Medulla oblongata (tissue), 1 donor: ENCODE results near the gene PLEKHM3.
A peak's percentile ranks its signal among the peaks of the same experiment; 100 is the strongest.
"Not testable (repeated sequence)": the region's sequence is repeated elsewhere in the genome, so short reads cannot be mapped to it uniquely, and the experiment has no call there.

Experiments used
- DNase-seq: peaks from one replicate; pipeline ENCODE4 v3.0.0-alpha.2; 2015; ENCODE audit errors: extremely low spot score

PLEKHM3 gene

DNA sequence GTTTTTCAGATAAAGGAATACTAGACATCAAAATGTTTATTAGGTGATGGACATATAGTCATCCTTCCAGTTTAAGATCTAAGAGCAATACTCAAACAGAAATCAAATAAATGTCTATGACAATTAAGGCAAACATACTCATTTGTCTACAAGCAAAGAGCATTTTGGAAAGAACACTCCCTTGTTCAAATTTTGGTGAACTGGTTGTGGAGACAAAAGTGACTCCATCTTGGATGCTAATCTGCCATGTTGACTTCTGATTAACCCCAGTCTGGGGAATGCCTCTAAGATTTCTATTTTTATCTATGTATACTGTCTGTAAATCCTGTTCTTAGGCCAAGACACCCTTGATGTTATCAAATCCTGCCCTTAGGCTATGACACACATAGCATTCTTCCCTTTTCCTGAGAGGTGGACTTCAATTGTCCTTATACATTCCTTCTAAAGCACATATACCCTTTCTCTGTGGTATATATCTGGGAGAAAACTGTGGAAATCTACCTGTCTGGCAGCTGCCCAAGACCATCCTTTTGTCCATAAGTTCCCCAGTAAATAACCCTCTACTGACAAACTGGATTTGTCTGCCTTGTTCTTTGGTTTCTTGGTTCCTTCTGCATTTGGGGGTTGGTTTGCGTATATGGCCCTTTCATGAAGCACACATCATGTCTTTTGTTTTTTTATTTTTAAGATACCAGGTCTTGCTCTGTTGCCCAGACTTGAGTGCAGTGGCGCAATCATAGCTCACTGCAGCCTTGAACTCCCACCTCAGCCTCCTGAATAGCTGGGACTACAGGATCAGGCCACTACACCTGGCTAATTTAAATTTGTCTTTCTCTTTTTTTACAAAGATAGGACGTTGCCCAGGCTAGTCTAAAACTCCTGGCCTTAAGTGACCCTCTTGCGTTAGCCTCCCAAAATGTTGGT lies 12.5 kb upstream of the PLEKHM3 start:
- DNase-seq: no peak

DNA sequence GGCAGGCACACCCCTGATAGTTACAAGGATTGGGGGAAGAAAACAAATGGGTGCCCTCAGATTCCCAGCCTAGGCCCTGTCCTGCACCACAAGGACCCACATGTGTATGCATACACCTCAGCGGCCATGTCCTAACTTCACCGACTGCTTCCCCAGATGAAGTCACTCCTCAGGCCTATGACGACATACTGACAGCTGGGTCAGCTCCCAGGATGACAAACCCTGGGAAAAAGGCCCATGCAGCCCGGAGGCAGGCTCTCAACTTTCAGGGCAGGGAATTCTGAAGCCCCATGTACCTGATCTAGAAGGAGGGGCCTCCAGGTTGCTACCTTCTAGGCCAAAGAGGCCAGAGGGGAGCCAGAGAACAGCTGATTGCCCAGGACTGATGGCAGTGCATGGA lies 11.0 kb upstream of the PLEKHM3 start:
- DNase-seq: no peak

DNA sequence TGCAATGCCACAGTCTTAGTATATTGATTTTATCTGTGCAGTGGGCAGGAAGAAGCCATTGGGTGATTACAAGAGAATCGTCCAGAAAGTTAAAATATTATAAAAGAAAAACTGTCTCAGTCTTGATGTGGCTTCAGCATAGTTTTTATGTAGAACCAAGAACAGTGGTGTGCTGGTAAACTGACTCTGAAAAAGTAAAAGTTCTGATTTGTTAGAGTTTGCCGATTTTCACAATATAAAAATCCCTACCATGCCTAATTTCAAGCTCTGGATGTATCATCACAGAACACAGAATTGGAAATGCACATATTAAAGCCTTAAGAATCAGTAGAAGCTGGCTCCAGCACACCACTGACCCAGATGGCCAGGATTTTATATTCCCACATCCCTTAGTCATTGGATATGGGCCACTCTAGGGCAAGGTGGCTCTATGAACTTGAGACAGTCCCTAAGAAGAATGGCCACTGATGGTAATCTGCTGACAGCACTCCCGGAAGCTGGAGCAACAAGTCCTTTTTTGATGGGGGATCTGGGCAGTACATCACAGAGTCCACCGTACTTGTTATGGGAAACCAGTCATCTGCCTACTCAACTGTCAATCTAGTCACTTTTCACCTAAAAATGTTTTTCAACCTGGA lies 9.3 kb upstream of the PLEKHM3 start:
- no peak for DNase-seq

DNA sequence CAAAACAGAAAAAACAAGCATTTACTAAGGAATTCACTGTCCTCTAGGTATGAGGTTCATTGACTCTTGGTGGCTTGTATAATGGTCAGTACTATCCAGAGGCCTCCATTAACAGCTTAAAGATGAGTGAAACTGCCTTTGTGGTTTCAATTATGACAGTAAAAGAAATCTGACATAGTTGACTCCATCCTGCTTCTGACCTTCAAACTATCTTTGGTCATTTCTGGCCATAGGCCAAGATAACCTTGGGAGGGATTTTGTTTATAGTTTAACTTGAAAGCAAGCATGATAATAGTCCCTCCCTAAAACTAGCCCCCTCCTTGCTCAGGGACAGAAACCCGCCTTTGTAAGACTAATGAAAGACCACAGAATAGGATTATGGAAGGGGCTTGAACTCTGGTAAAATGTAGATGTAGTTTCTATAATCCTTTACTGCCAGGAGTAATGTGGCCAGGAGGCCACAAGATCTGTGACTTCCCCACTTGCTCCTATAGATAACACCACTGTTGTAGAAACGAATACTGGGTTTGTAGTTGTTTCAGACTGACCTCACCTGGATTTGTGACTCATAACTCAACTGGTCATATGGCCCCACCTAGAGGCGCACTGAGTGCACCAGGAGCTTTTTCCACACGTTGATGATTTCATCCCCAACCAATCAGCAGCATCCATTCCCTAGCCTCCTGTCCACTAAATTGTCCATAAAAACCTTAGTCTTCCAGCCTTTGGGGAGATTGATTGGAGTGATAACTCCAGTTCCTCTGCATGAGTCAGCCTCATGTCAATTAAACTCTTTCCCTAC lies 8.6 kb upstream of the PLEKHM3 start:
- no peak for DNase-seq

DNA sequence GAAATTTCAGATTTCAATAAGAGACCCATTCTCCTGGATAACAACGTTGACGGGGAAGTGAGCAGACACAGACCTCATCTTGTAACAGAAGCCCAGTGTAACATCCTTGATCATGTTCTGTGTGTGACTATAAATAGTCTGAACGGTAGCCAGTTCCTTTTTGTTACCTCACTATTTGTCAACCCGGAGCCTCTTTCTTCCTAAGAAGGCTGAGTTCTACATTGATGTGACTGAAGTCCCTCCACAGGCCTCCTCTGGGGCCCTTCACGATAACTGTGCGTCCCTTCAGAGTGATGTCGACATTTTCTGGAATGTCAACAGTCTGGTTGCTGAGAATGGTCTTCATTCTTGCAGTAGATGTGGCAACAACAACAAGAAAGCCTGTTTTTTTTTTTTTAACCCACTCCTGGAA lies 6.3 kb upstream of the PLEKHM3 start:
- DNase-seq: peak; percentile 8

DNA sequence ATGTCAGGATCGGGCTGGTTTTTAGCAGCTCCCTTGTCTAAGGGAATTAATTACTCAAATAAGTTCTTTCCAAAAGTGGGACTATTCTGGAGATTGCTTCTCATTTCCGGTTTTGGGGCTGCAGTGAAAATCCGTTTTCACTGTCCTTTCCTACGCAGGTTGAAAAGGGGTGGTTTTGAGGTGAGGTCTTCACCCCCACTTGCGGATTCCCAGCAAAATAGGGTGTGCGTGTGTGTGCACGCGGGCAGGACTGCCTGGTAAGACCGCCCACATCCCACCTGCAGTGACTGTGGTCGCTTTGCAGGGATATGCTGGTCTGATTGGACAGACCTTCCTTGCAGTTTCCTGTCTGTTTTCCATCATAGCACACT lies 472 bp upstream of the PLEKHM3 start:
- no peak for DNase-seq

DNA sequence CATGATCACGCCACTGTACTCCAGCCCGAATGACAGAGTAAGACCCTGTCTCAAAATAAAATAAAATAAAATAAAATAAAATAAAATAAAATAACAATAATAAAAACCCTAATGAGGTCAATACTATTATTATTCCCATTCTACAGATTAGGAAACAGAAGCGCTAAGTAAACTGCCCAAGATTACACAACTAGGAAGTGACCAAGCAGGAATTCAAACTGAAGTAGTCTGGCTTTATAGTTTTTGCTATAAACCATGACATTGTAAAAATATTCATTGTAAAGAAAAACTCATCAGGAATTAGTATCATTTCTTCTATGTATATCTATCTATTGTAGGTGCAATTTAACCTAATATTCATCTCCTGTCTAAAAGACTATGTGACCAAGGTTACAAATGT lies 1.2 kb downstream of the PLEKHM3 start:
- DNase-seq: no peak

DNA sequence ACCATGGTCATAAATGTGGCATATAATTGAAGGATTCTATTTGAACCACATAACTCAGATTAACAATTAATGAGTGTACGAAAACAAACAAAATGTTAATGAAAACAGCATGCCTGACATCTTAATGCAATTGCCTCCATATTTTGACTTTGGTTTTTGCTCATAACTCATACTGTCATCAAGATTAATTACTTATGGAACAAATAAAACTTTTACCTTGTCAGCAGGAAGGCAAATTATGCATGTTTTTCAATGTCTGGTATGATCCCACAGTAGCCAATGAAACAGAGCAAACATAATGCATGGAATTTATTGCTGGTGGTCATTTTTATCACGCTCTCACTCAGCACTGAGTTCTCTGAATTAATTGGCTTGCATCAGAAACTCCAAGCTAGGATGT lies 5.1 kb downstream of the PLEKHM3 start:
- no peak for DNase-seq

DNA sequence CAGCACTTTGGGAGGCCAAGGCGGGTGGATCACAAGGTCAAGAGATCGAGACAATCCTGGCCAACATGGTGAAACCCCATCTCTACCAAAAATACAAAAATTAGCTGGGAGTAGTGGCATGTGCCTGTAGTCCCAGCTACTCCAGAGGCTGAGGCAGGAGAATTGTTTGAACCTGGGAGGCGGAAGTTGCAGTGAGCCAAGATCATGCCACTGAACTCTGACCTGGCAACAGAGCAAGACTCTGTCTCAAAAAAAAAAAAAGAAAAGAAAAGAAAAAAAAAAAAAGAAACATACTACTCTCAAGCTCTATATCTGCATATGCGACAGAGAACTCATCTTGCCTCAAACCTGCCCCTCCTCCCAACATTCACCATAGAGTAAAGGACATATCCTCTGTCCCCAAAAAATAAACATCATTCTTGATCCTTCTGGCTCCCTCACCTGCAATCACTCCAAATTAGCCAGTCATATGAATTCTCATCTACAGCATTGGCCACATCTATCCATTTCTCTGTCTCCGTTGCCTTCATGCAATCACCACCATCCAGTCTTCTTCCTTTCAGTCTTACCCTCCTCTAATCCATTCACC lies 7.1 kb downstream of the PLEKHM3 start:
- DNase-seq: not testable (repeated sequence)

DNA sequence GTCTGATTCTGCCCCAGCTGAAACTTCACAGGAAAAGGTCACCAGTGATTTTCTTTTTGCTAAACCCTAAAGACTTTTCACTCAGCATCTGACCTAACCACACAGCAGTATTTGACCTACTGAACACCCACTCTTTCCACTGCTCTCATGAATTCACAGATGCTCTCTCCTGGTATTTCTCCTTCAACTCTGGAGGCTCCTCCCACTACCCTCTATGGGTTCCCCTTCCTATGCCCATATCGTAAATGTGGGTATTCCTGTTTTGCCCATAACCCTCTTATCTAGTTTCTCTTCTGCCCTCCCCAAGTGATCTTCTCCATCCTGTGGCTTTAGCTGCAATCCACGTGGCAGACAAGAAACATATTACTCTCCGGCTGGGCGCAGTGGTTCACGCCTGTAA lies 7.6 kb downstream of the PLEKHM3 start:
- DNase-seq: no peak

DNA sequence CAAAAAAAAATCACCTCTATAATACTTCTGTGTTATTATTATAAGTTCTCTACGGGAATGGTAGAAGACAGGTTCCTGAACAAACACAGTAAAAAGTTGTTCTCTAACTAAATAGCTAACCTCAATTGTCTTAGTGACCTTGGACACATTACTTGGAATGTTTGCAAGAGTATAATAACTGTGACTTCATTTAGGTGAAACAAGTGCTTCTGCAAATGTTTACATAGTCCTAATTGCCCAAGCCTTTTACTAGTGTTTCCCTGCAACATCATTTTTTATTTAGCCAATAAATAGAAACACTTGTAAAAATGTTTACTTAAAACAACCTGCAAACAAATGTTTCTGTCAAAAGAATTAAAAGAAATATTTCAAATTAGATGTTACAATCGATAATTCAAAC lies 9.9 kb downstream of the PLEKHM3 start:
- DNase-seq: no peak

DNA sequence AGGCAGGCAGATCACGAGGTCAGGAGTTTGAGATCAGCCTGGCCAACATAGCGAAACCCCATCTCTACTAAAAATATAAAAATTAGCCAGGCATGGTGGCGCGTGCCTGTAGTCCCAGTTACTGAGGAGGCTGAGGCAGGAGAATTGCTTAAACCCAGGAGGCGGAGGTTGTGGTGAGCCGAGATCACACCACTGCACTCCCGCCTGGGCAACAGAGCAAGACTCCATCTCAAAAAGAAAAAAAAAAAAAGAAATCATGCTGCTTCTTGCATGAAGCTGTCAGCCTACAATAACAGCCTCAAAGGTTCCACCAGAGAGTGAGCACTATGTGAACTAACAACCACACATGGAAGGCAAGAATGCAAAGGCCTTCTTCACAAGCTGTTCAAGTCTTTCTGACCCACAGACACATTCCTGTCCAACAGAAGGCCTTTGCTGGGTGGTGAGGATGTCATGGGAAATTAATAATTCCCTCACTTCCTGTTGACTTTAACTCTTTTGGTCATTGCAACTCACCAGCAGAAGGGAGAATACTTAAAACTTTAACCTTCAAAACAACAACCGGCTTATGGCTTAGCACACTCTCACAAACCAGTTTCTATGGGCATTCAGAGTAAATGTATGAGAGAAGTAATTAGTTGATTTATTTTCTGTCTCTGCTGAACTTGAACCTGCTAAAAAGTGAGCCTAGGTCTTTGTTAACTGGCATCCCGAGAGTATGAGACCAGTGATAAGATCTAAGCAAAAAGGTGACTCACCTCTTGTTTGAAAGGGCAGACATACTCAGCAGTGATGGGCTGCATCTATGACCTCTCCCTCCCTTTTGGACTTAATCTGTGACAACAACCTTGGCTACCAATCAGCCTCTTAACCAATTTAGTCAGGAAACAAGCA lies 11.8 kb downstream of the PLEKHM3 start:
- no peak for DNase-seq

DNA sequence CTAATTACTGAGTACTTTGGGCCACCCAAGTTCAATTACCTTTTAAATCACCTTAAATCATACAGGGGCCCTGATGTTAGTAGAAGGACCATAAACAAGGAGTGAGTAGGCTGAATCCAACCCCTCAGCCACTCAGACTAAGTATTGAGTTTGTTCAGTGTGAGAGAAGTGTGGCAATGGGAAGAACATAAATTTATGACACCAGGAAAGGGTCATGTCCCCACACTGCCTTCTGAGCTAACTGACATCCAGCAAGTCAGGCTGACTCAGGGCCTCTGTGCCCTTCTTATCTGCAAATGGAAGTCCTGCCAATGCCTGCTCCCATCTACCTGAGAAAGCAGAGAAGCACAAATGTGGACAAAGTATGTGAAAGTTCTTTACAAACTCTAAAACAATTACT lies 12.9 kb downstream of the PLEKHM3 start:
- no peak for DNase-seq

DNA sequence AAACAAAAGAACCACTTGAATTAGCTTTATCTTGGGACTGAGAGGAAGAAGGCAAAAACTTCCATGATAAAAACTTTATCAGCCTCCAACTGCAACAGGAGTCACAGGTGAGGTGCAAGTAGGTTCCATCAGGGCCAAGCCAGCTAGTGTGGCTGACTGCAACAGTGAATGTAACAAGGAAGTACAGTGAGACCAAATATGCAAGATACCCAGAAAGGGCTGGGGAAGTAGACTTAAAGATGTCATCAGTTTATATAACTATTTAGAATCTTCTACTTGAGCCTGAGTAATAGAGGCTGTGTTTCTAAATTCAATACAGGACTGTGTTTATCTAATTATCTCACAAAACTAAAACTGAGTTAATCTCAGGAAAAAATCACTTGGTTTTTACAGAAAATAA lies 14.8 kb downstream of the PLEKHM3 start:
- no peak for DNase-seq

DNA sequence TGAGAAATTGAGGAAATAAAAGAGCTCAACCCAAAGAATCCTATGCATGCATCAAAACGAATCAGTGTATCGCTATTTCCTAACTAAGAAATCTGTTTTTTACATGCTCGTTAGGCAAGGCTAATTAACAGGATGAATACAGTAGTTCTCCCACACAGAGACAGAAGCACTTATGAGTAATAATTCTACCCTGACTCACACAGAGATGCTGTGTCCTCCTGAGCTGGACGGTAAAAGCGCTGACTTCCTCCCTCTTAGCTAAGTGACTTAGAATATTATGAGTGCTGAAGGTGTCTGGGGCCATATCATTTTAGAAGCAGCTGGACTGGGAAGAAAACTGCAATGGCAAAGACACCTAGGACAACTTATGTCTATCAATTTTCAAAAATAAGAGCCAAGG lies 18.5 kb downstream of the PLEKHM3 start:
- no peak for DNase-seq

DNA sequence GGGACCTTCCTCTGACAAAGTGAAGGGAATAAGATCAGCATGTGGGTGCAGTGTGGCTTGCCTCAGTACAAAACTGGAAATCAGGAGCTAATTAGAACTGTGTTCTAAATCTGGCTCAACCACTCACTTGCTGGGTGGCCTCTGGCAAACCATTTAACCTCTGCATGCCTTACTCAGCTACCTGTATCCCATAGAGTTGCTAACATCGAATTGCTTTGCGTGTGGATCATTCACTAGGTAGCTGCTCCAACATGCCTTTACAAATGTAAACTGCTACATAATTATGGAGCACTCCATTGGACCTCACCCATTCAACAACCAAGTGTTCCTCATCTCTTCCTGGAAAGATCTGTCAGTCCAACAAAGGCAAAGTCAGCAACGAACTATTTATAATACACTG lies 19.0 kb downstream of the PLEKHM3 start:
- no peak for DNase-seq

DNA sequence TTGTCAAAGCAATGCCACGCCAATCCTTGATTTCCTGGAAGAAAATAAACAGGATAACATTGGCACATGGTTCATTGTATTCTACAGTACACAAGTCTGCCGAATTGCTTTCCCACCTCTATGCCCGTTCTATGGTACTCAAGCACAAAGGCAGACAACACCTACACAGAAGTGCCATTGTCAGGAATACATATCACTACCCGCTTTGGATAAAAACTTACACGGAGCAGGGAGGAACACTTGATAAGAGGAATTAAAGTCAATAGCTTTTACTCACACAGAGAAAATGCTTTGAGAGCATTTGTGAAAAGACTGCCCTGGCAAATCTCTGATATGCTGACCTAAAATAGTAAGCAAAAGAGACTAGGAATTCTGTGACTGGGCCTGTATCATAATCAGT lies 23.4 kb downstream of the PLEKHM3 start:
- DNase-seq: no peak

DNA sequence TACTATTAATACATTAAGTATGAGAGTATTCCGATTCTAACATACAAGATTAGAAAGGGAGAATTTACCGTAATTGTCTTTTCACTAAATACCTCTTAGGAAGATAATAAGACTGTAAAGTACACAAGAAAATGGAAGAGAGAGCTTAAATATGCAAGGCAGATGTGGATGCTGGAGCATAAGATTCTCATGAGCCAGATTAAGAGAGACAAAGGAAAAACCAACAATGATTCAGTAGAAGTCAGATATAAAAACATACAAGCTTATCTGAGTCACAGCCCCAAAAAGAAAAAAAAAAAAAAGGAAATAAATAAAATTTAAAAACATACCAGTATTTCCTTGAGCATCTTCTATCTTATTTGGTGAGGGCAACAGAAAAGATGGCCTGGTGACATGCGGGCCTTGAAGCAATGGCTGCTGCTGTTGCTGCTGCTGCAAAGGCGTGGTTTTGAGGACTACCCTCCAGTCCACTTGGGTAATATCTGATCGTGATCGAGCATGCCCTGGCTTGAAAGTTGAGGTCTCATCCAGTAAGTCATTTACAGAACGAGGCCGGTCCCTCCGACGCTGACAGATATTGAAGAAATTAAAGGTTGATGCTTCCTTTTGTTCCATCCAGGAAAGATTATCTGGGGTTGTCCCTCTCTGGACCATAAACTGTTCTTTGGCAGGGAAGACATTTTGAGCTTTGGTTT lies 24.5 kb downstream of the PLEKHM3 start:
- no peak for DNase-seq

DNA sequence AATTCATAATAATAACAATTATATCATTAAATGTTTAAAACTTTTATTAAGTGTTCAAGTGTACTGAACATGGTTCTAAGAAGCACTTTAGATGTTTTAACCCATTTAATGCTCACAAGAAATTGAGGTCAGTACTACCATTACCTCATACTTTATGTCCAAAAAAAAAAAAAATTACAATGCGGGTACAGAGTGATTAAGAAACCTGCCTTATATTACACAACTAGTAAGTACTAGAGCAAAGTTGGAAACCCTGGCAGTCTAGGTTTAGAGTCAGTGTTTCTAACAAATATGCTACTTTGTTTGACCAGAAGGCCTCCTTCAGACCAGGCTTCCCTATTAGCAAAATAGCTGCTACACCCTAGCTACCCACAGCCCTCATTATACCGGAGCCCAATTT lies 28.5 kb downstream of the PLEKHM3 start:
- DNase-seq: no peak

DNA sequence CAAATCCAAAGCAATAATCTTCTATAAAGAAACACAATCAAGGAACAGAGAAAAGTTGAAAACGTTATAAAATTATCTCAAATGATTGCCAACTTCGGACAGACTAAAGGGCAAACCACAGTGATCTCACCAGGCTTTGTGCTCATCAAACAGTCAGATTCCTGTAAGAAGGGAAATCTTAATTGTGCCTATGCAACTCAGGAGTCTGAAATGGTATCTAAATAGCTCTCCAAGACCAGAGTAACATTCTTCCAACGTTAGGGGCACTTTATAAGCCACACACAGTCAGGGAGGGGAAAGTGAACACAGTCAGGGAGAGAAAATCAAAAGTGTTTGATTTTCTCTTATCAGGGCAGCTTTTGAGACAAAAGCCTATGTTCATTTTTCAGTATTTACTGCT lies 29.4 kb downstream of the PLEKHM3 start:
- DNase-seq: no peak
